NCI-H1048 (cell line): ENCODE results near the gene RAD51B.

Experiments
- DNase-seq: peaks from one replicate; lab custom pipeline; 2025; lab: John Stamatoyannopoulos, UW

RAD51B gene

DNA sequence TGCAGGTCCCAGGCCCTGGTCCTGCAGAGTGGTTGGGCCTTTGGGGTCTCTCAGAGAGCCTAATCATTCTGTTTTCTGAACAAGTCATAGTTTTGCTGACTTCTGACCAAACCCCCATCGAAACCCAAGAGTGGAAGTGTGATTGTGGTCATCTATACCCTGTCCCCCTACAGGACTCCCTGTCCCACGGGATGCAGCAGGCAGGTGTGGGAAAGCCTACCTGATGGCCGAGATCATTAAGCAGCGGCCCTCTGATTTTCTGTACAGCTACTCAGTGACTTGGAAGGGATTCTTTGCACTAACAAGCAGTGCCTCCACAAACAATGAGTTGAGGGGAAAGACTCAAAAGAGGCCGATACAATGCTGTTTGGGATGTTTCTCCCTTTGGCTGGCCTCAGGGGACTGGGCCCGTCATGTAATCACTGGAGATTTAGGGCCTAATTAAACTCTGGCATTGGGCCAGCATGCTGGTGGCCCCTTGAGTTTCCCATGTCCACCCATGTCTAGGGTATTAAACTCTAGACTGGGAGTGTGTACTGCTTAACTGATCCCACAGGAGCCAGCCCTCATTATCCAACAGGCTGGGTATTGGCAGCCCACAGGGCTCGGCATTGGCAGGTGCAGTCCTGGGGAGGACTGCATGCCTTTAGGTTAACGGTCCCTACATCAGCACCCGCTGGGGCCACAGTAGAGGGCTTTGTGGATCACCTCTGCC, 780.5 kb downstream of the RAD51B start:
- DNase-seq = no peak

- DNase-seq = no peak
Measured at GRCh38 chr14:68602507-68602906, 782.9 kb downstream of the RAD51B start.

GRCh38 chr14:68603533-68604360, 784.2 kb downstream of the RAD51B start:
- no peak for DNase-seq

- DNase-seq = no peak
Measured at GRCh38 chr14:68604361-68604730, 784.8 kb downstream of the RAD51B start.

GRCh38 chr14:68604822-68605221, 785.2 kb downstream of the RAD51B start:
- DNase-seq = no peak

DNA sequence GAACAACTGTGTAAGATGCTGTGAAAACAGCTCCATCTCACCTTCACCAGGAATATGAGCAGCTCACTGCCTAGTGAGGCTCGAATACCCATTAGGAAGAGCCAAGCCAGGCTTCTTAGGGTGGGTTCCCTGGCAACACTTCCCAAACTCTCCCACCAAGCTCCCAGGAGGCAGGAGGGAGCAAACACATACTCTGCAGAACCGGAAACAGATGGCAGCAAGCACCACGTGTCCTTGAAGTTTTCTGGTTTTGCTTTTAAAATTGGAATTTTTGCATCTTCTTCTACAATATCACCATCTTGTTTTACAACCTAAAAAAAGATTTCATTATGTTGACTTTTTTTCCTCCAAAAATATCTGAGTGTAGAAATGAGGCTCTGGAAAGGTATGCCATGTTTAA, 786.6 kb downstream of the RAD51B start:
- DNase-seq = no peak

DNA sequence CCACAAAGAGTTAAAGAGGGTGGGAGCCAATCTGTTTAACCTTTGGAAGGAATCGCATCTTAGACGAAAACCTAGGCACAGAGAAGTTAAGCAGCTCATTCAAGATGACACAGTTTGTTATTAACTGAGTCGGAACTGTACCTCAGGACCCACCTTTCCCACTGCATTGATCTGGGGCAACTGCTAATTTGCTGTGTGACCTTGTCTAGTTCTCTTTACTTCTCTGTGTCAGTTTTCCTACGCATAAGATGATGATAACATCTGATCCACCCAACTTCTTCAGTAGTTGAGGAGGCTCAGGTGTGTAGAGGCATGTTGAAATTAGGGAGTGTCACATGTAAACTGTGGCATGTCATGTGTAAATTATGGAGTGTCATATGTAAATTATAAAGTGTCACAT, 787.1 kb downstream of the RAD51B start:
- no peak for DNase-seq

DNA sequence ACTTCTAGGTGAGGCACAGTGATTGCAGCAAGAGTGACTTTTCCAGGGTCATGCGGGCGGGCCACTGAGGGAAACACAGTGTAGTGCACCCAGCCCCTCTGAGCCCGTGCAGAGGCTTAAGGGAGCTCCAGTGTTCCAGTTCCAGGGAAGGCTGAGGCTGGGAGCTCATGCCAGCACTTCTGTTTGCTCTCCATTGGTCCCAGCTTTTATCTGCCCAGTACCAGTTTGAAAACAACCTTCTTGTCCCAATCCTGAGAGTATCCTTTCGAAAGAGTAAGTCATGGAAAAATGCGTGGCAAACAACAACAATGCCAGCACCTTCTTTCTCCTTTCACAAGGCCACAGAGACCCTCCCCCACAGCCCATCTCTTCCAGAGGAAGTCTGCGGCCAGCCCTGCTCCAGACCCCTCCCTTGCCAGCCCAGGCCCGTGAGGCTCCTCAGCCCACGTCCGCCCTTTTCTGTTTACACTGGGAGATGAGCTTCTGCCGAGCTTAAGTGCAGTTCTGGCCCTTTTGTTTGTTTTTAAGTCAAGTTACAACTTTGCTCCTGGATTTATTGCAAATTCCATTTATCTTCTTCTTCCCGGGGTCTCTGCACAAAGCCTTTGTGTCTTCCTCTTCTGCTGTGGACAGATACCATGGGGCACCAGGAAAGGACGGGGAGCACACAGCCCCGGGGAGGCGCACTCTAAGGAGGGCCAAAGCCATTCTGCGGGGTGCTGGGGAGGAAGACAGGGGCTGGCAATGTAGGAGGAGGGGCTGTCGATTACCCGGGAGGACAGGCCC, 787.7 kb downstream of the RAD51B start:
- DNase-seq = no peak

DNA sequence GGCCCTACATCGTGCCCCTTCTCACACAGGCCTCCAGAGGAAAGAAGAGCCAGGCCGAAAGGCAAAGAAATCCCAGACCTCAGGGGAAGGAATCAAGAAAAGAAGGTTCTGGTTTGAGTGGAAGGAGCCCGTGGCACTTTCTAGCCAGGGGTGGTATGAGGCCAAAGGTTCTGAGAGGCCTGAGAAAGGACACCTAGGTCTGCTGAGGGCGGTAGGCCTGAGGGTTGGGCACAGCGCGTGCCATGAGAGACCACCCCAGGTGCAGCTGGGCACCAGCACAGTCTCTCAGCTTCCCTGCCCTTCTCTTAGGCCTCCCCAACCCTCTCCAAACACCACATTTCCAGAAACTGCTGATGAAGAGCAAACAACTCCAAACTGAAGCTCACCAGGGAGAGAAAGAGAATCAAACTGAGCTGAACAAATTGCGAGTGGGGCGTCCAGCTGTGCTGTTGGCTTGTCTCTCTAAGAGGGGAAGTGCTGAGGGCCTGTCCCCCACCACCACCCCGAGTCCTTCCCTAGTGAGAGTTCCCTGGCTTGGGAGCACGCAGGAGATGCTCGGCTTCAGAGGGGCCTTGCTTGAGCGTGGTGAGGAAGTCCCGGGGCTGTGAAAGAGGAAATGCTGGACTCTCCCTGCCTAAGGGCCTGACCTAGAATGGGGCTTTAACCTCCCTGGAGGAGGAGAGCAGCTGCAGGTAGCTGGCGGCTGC, 788.4 kb downstream of the RAD51B start:
- DNase-seq = no peak

GRCh38 chr14:68608574-68608962, 789.0 kb downstream of the RAD51B start:
- DNase-seq = no peak

GRCh38 chr14:68609012-68609411, 789.4 kb downstream of the RAD51B start:
- no peak for DNase-seq

DNA sequence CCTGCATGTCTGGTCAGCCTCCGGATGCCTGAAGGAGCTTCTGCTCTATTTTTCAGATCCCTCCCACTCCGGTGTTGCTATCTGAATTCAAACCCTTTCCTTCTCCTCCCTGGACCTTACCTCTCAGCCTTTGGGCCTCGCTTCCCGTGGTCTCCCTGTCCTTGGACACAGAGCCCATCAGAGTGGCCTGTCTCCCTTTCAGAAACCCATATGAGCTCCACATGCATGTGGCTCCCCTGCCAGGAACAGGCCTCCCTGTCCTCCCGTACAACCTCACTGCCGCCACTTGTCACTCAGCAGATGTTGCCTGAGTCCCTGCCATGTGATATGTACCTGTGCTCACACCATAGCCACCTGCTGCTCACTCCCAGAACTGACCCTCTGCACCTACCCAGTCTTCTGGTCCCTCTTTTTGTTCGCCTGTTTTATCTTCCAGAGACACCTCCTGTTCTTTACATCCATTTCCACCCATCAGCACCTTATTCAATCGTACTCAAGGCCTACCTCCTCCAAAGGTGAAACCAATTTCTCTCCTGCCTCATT, 790.7 kb downstream of the RAD51B start:
- DNase-seq = no peak

DNA sequence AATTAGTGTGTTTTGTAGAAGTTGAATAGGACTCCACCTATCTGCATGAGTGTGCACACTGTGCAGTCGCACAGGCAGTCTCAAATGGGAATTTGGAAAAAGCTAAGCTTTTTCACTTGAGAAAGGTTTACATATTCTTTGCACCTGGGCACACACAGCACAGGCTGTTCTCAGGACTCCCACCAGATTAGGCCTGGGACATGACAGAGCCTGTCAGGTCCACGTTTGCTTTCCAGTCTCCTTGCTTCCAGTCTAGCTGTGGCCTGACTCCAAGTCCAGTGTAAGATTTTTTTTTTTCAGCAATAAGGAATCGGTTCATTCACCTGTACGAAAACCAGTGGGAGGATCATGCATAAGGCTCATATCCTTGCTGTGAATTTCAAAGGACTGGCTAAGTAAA, 792.0 kb downstream of the RAD51B start:
- DNase-seq = no peak

DNA sequence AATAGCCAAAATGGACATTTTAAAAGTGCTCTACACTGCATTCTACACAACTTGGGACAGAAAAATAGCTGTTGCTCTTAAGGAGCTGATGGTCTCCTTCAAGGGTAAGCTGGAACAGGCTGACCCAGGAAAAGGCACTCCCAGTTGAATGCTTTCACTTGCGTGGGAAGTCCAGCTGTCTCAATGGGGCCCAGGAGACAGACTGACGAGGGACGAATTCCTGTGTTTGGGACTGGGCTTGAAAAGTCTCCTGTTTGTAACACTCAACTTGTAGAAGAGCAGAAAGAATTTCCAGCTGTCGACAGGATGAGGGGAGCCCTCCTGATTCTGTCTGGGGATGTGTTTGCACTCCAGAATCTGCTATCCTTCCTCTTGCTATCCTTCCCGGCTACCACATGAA, 792.5 kb downstream of the RAD51B start:
- no peak for DNase-seq

GRCh38 chr14:68616221-68616902, 796.8 kb downstream of the RAD51B start:
- DNase-seq = no peak

- no peak for DNase-seq
Measured at GRCh38 chr14:68619790-68620574, 800.4 kb downstream of the RAD51B start.

DNA sequence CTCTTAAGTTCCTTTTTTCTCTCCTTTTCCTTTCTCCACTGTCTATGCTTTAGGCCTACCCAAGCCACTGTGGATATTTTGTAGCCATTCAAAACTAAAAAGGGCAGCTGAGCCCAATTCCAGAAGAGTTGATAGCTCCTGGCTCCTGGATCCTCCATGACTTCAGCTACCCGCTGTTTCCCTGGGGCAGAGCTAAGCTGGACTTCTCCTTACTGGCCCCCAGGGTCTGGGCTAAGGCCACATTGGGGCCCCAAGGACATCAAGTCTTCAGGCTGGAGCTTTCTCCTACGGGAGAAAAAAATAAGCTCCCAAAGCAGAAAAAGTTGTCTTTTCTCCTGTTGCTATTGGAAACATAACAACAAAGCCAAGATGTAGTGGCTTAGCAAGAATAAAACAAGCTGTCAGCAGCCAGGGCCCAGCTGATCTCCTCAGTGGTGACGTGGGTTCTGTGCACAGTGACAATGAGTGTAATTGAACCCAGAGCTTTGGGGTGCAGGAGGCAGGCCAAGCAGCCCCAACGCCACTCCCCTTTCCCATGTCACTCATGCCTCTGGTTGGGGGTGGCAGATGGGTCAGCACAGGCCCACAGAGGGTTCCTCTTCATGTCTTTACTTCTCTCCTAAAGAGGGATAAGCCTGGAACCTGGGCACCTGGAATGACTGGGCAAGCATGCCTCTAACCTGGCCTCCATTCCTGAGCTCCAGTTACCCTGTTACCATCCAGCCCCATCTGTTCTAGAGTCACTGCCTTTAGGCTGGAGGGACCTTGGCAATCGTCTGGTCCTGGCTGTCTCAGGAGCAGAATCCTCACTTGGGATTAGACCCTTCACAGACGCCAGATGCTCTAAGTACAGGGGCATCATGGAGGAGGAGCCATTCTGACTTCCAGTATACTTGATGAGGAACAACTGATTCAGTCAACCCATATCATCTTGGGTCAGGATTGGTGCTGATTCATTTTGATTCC, 802.1 kb downstream of the RAD51B start:
- no peak for DNase-seq

GRCh38 chr14:68622856-68623255, 803.3 kb downstream of the RAD51B start:
- DNase-seq = no peak

GRCh38 chr14:68623307-68623706, 803.7 kb downstream of the RAD51B start:
- DNase-seq = no peak
